Measurements from ENCODE around the gene MS4A4A. TPM values are rescaled to one million over a fixed set of nuclear protein-coding genes. Genes with fewer than 3 reads are reported as not detected.

The MS4A4A gene
- total and polyA plus RNA-seq, 2 of the 13 experiments (the other 11 are each of a cell fraction or from before 2014, with no cell fraction given), result not detected

GRCh38 chr11:60349990-60350389, 69.5 kb downstream of the MS4A4A start:
- intact Hi-C loops (cut with micrococcal nuclease; ENCODE audit: unreplicated experiment), result loop anchor here (5.0 kb wide), 1 partner anchor 83 kb away; no protein-coding TSS in a partner anchor
- BruUV-seq (replicated peaks), result no TSS peak
- no peak for ATAC-seq

GRCh38 chr11:60357771-60358170, 77.3 kb downstream of the MS4A4A start:
- H3K27ac ChIP-seq (ENCODE audit: extremely low read length, insufficient read depth, low read length), result no peak overlapping the region
- no peaks in the 10 kb centered on the region for H3K4me1 ChIP-seq (ENCODE audit: insufficient read depth, low read length)
- no peaks in the 10 kb centered on the region for H4K20me1 ChIP-seq (ENCODE audit: insufficient read depth, low read length)
- no peak for FAIRE-seq
- H3K9ac ChIP-seq (ENCODE audit: insufficient read depth, low read depth, low read length), result no peak overlapping the region
- intact Hi-C loops (cut with micrococcal nuclease; ENCODE audit: unreplicated experiment), result no loop called here
- H3K9me3 ChIP-seq (ENCODE audit: low read length), result peaks cover 11% of the 10 kb centered on the region
- BruUV-seq (replicated peaks), result no TSS peak
- H3K4me3 ChIP-seq (replicated peaks in 1 of 3; ENCODE audit: insufficient read depth in 1 of 3, low read depth in 2 of 3, low read length in 3 of 3), result no peak overlapping the region
- H3K79me2 ChIP-seq (ENCODE audit: insufficient read depth, low read length), result no peaks in the 10 kb centered on the region
- H3K4me2 ChIP-seq (ENCODE audit: low read depth, low read length), result no peak overlapping the region
- H3K27me3 ChIP-seq (ENCODE audit: control insufficient read depth in 1 of 2, insufficient read depth in 2 of 2, low read length in 2 of 2), result no peaks in the 10 kb centered on the region
- ChIA-PET CTCF (ENCODE audit: low intra/inter-chr PET ratio, low total read pairs) (no interaction called here), POLR2A (no interaction called here)
- no peaks in the 10 kb centered on the region for H3K36me3 ChIP-seq (replicated peaks in 1 of 2; ENCODE audit: control insufficient read depth in 1 of 2, insufficient read depth in 2 of 2, low read length in 2 of 2)
- no peak for DNase-seq (ENCODE audit: low spot score)
- ATAC-seq, result no peak
- in situ Hi-C loops (cut with HindIII; ENCODE audit: extremely low pct_ligation_motif_present, low pct_unique_long_range_greater_than_20kb), result loop anchor here (10.0 kb wide), 1 partner anchor 57 kb away; no protein-coding TSS in a partner anchor
- H2AFZ ChIP-seq (ENCODE audit: low read length), result no peak overlapping the region
- WGBS (ENCODE audit: low lambda C conversion rate), result 0% methylated on average over 2 of the region's 2 CpGs
- TF ChIP-seq ZKSCAN5 (CRISPR knock-in tag; IDR thresholded peaks at IDR 0.05) (no peak), ZNF747 (CRISPR knock-in tag; IDR thresholded peaks at IDR 0.05; ENCODE audit: borderline replicate concordance) (no peak), CBX1 (IDR thresholded peaks at IDR 0.05; ENCODE audit: low read depth) (no peak), ZHX2 (IDR thresholded peaks at IDR 0.05; ENCODE audit: low read depth) (no peak), ZHX2 (CRISPR knock-in tag; IDR thresholded peaks at IDR 0.05; ENCODE audit: borderline replicate concordance) (no peak), ZNF580 (CRISPR knock-in tag; IDR thresholded peaks at IDR 0.05; ENCODE audit: borderline replicate concordance, low read depth) (no peak), PAX8 (CRISPR knock-in tag; IDR thresholded peaks at IDR 0.05; ENCODE audit: borderline replicate concordance) (no peak), AGO2 (optimal IDR thresholded peaks at IDR 0.05; ENCODE audit: low read depth, low read length) (no peak), BATF2 (CRISPR knock-in tag; IDR thresholded peaks at IDR 0.05) (no peak), CENPX (CRISPR knock-in tag; IDR thresholded peaks at IDR 0.05) (no peak)

More at GRCh38 chr11:60349990-60350389, 69.5 kb downstream of the MS4A4A start:
- Histone ChIP-seq H2AFZ (ENCODE audit: low read length) (no peak overlapping the region), H3K36me3 (replicated peaks in 1 of 2; ENCODE audit: control insufficient read depth in 1 of 2, insufficient read depth in 2 of 2, low read length in 2 of 2) (no peaks in the 10 kb centered on the region), H3K27ac (ENCODE audit: extremely low read length, insufficient read depth, low read length) (no peak overlapping the region), H3K9me3 (ENCODE audit: low read length) (no peaks in the 10 kb centered on the region), H3K4me1 (ENCODE audit: insufficient read depth, low read length) (no peaks in the 10 kb centered on the region), H3K4me2 (ENCODE audit: low read depth, low read length) (no peak overlapping the region), H3K9ac (ENCODE audit: insufficient read depth, low read depth, low read length) (no peak overlapping the region), H3K27me3 (ENCODE audit: control insufficient read depth in 1 of 2, insufficient read depth in 2 of 2, low read length in 2 of 2) (peaks cover 0 to 6% of the 10 kb centered on the region in 2 experiments; a peak in 1 of 5 replicates), H3K79me2 (ENCODE audit: insufficient read depth, low read length) (no peaks in the 10 kb centered on the region), H4K20me1 (ENCODE audit: insufficient read depth, low read length) (no peaks in the 10 kb centered on the region), H3K4me3 (replicated peaks in 1 of 3; ENCODE audit: insufficient read depth in 1 of 3, low read depth in 2 of 3, low read length in 3 of 3) (no peak overlapping the region)
- no peak for FAIRE-seq
- in situ Hi-C loops (cut with HindIII; ENCODE audit: extremely low pct_ligation_motif_present, low pct_unique_long_range_greater_than_20kb), result loop anchor here (10.0 to 25.0 kb wide), 2 partner anchors 65 to 137 kb away; partner anchors contain the start of gene MS4A12
- TF ChIP-seq LCORL (IDR thresholded peaks at IDR 0.05), result no peak
- TF ChIP-seq LCORL (CRISPR knock-in tag; IDR thresholded peaks at IDR 0.05), result no peak
- no peak for TF ChIP-seq TRIM24 (CRISPR knock-in tag; IDR thresholded peaks at IDR 0.05)
- POLR2A ChIA-PET, result no interaction called here
- 8% methylated on average over 1 of the region's 1 CpG for WGBS (ENCODE audit: low lambda C conversion rate)
- DNase-seq (ENCODE audit: low spot score), result no peak
- CTCF ChIA-PET (ENCODE audit: low intra/inter-chr PET ratio, low total read pairs), result no interaction called here

Data from HepG2 (cell line).